ENCODE measurements around the gene SMAD4. TPM values are rescaled to one million over a fixed set of nuclear protein-coding genes. Genes with fewer than 3 reads are reported as not detected.

Gene SMAD4
- total and polyA plus RNA-seq, 2 of the 8 experiments (the other 6 are each of a cell fraction or from before 2014, with no cell fraction given), result 86.5 to 139 TPM

GRCh38 chr18:51048190-51048589 is 18.2 kb downstream of the SMAD4 start:
- H3K27me3 ChIP-seq (replicated peaks in 1 of 4; ENCODE audit: control insufficient read depth in 3 of 4, extremely low read depth in 1 of 4, insufficient read depth in 3 of 4, low read length in 3 of 4), result no peaks in the 10 kb centered on the region
- no peak overlapping the region for H2BK15ac ChIP-seq (ENCODE audit: low read length)
- no peak overlapping the region for H2BK12ac ChIP-seq (ENCODE audit: low read depth, low read length)
- ChIA-PET CTCF (ENCODE audit: partially characterized antibody) (interaction anchor here (0.7 kb wide), 1 partner anchor 48 kb away, joined by 3 read pairs; no protein-coding TSS in a partner anchor), POLR2A (ENCODE audit: partially characterized antibody) (interaction anchor here (1.7 kb wide), 1 partner anchor 80 kb away, joined by 3 read pairs; no protein-coding TSS in a partner anchor)
- H3K4ac ChIP-seq (replicated peaks; ENCODE audit: insufficient read length, low read depth, low read length), result no peak overlapping the region
- FAIRE-seq (no peak), DNase-seq (ENCODE audit: low read depth in 1 of 2, low spot score in 2 of 2) (no peak)
- no peak overlapping the region for H3K4me2 ChIP-seq (ENCODE audit: insufficient read depth in 1 of 2, low read depth in 2 of 2, low read length in 2 of 2)
- H3K79me1 ChIP-seq (ENCODE audit: low read depth, low read length), result no peaks in the 10 kb centered on the region
- WGBS, 2 experiments (ENCODE audit: extremely low coverage in 1 of 2, insufficient coverage in 1 of 2, insufficient read length in 1 of 2, insufficient replicate concordance in 2 of 2, low coverage in 1 of 2, low lambda C conversion rate in 2 of 2, missing lambda C conversion rate in 1 of 2), result 94% methylated on average over 1 of the region's 1 CpG; no CpG with 5 or more reads in 1 of the 2 experiments
- H3K18ac ChIP-seq (ENCODE audit: extremely low read depth, low read length), result no peak overlapping the region
- H3K4me1 ChIP-seq (replicated peaks in 1 of 4; ENCODE audit: control insufficient read depth in 3 of 4, insufficient read depth in 4 of 4, low read length in 3 of 4), result peaks cover 0 to 27% (median 4%) of the 10 kb centered on the region in 4 experiments; a peak in 3 of 7 replicates
- H2BK120ac ChIP-seq (replicated peaks; ENCODE audit: low read depth, low read length), result no peak overlapping the region
- peaks cover 0 to 23% (median 8%) of the 10 kb centered on the region in 4 experiments; a peak in 3 of 8 replicates for H3K36me3 ChIP-seq (ENCODE audit: control insufficient read depth in 2 of 4, insufficient read depth in 4 of 4, low read length in 3 of 4)
- no peak overlapping the region for H4K8ac ChIP-seq (ENCODE audit: extremely low read depth, insufficient read depth, low read length)
- no peak overlapping the region for H3K14ac ChIP-seq (ENCODE audit: insufficient read length)
- no peak overlapping the region for H2BK5ac ChIP-seq (ENCODE audit: low read depth, low read length)
- H3K9ac ChIP-seq (replicated peaks in 1 of 4; ENCODE audit: extremely low read depth in 1 of 4, low read depth in 3 of 4, low read length in 3 of 4), result no peak overlapping the region
- H3K79me2 ChIP-seq (ENCODE audit: control insufficient read depth in 1 of 2, insufficient read depth in 2 of 2, low read length in 2 of 2), result peaks cover 4 to 59% of the 10 kb centered on the region in 2 experiments
- H4K5ac ChIP-seq (ENCODE audit: insufficient read length, low read depth, low read length), result peak overlapping the region; percentile 5
- H3K4me3 ChIP-seq (ENCODE audit: extremely low read depth in 1 of 4, insufficient read depth in 2 of 4, low read depth in 3 of 4, low read length in 4 of 4), result no peak overlapping the region
- no peak overlapping the region for H3K27ac ChIP-seq (ENCODE audit: low read depth, low read length)
- no peaks in the 10 kb centered on the region for H3K23me2 ChIP-seq (ENCODE audit: low read depth, low read length)
- H3K23ac ChIP-seq (ENCODE audit: insufficient read length), result no peak overlapping the region
- no peak overlapping the region for H2AFZ ChIP-seq (ENCODE audit: low read length)
- H2AK5ac ChIP-seq (ENCODE audit: low read depth, low read length), result no peak overlapping the region
- no peaks in the 10 kb centered on the region for H3K9me3 ChIP-seq (ENCODE audit: insufficient read depth in 2 of 2, low read depth in 1 of 2, low read length in 1 of 2)
- H4K20me1 ChIP-seq (replicated peaks in 1 of 2; ENCODE audit: control insufficient read depth in 1 of 2, insufficient read depth in 2 of 2, low read length in 2 of 2), result peaks cover 0 to 2% of the 10 kb centered on the region in 2 experiments
- TF ChIP-seq EGR1 (IDR thresholded peaks at IDR 0.05; ENCODE audit: borderline replicate concordance, low read depth, low read length) (no peak), BACH1 (IDR thresholded peaks at IDR 0.05; ENCODE audit: low read length) (no peak), CHD2 (IDR thresholded peaks at IDR 0.05; ENCODE audit: low read length) (no peak), SAP30 (IDR thresholded peaks at IDR 0.05; ENCODE audit: insufficient read depth, insufficient replicate concordance, low read length) (no peak), SP4 (IDR thresholded peaks at IDR 0.05; ENCODE audit: low read length) (no peak), RAD21 (IDR thresholded peaks at IDR 0.05 in 1 of 2, conservative IDR thresholded peaks at IDR 0.05 in 1 of 2; ENCODE audit: low read depth in 2 of 2, low read length in 2 of 2) (no peak), ASH2L (IDR thresholded peaks at IDR 0.05; ENCODE audit: low read length) (no peak), JUN (IDR thresholded peaks at IDR 0.05; ENCODE audit: low read depth, low read length) (no peak)
- H2BK20ac ChIP-seq (ENCODE audit: low read length), result no peak overlapping the region
- no peak overlapping the region for H4K91ac ChIP-seq (replicated peaks; ENCODE audit: insufficient read length, low read length)
- H3K56ac ChIP-seq (replicated peaks; ENCODE audit: insufficient read length, low read depth, low read length), result no peak overlapping the region

Measured in H1 (cell line).